ENCODE data around the gene HIBADH. TPM values are rescaled to one million over a fixed set of nuclear protein-coding genes. Genes with fewer than 3 reads are reported as not detected.

Gene HIBADH
- total and polyA plus RNA-seq, 2 donors, result 25.0 to 33.1 TPM

DNA sequence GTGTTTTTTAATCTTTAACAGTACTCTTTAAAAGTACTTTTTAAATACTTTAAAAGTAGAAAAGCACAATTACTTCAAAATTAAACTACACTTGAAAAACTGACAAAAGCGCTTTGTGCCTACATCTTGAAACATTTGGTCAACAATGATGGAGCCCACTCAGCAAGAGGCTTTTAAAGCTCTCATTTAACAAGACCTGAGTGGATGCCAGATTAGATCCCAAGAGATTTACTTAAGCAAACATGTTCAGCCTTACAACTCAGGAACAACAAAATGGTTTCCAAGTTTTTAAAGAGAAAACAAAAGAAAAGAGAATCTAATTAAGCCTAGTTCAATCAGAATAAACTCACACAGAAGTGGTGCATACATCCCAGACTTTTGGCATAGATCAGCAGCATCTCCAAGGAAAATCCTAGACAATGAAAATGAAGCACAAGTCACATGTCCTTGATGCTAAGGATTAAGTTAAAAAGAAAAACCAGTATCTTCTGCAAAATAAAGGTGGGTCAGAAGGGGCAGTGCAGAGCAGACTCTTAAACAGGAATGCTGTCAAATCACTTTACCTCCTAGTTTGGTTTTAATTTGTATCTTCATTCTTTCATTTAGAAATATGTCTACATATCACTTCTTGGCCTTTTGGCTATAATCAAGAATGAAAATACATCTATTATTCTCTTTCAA is 26.2 kb downstream of the HIBADH start:
- no peaks in the 10 kb centered on the region for H3K36me3 ChIP-seq (ENCODE audit: control insufficient read depth in 2 of 2, insufficient read depth in 2 of 2, low read length in 1 of 2)
- 99% methylated on average over 1 of the region's 1 CpG for WGBS
- no peak for DNase-seq (ENCODE audit: low read depth in 6 of 9, low spot score in 9 of 9)
- no peak overlapping the region for H3K27ac ChIP-seq (ENCODE audit: low read depth in 1 of 2, low read length in 1 of 2)
- no peaks in the 10 kb centered on the region for H3K9me3 ChIP-seq (ENCODE audit: control insufficient read depth in 2 of 2, insufficient read depth in 1 of 2, low read length in 1 of 2)
- peaks cover 0 to 4% of the 10 kb centered on the region in 2 donors for H3K4me1 ChIP-seq (ENCODE audit: control insufficient read depth in 2 of 2, insufficient read depth in 2 of 2, low read length in 2 of 2)
- no peaks in the 10 kb centered on the region for H3K27me3 ChIP-seq (ENCODE audit: control insufficient read depth in 2 of 2, insufficient read depth in 1 of 2, low read length in 1 of 2)
- H3K4me3 ChIP-seq (ENCODE audit: low read length in 2 of 2), result no peak overlapping the region

DNA sequence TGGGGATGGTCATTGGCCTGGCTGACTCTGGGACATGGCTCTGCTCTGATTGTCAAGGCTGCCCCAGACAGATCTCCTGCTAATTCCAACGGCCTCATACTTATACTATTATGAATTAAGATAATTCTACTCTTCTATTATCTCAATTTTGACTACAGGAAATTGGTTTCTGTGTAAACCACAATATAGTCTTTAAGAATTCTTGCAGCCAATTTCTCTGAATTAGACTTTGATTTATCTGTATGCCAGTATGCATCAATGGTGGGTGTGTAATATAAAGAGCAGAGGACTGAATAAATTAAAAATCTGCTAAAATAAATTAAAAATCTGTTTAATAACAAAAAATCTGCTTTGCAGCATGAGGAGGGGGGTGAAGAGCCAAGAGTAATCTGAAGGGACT is 27.0 kb downstream of the HIBADH start:
- DNase-seq (ENCODE audit: low read depth in 6 of 9, low spot score in 9 of 9), result no peak
- H3K27me3 ChIP-seq (ENCODE audit: control insufficient read depth in 2 of 2, insufficient read depth in 1 of 2, low read length in 1 of 2), result no peaks in the 10 kb centered on the region
- H3K4me1 ChIP-seq (ENCODE audit: control insufficient read depth in 2 of 2, insufficient read depth in 2 of 2, low read length in 2 of 2), result no peaks in the 10 kb centered on the region
- H3K4me3 ChIP-seq (ENCODE audit: low read length in 2 of 2), result no peak overlapping the region
- H3K36me3 ChIP-seq (ENCODE audit: control insufficient read depth in 2 of 2, insufficient read depth in 2 of 2, low read length in 1 of 2), result no peaks in the 10 kb centered on the region
- WGBS, result 68% methylated on average over 1 of the region's 1 CpG
- H3K9me3 ChIP-seq (ENCODE audit: control insufficient read depth in 2 of 2, insufficient read depth in 1 of 2, low read length in 1 of 2), result no peaks in the 10 kb centered on the region
- no peak overlapping the region for H3K27ac ChIP-seq (ENCODE audit: low read depth in 1 of 2, low read length in 1 of 2)

DNA sequence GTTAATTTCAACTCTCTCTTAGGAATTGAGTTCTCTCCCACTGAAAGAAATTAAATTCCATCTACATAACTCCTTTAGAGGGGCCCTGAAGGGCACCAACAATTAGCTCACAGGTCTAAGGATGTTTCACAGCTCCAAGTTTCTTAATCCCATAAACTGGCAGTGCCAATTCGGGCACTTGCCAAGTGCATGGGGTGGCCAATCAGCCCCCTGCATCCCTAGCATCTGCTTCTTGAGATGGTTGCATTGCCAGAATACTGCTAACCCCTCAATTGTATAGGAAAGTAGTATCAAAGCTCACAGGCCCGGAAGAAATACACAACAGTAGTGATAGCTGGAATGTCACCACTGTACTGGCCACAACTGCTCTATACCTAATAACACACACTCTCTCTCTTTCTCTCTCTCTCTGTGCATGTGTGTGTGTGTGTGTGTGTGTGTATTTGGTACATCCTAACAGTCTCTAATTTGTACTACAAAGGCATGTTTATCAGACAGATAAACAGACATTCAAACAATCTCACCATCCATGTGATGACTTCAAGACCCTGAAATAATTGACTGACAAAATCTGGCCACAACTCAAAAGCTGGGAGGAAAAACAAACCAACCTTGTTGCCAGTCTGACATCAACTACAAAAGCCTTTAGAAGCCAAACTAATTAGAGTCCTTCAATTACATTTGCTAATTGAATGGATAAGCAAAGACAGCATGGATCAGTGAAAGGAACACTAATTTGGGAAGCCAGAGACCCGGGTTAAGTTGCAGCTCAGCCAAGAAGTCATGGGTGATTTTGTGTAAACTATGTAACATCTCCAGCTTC is 27.8 kb downstream of the HIBADH start:
- H3K4me1 ChIP-seq (ENCODE audit: control insufficient read depth in 2 of 2, insufficient read depth in 2 of 2, low read length in 2 of 2), result no peaks in the 10 kb centered on the region
- no peak overlapping the region for H3K27ac ChIP-seq (ENCODE audit: low read depth in 1 of 2, low read length in 1 of 2)
- H3K27me3 ChIP-seq (ENCODE audit: control insufficient read depth in 2 of 2, insufficient read depth in 1 of 2, low read length in 1 of 2), result no peaks in the 10 kb centered on the region
- H3K9me3 ChIP-seq (ENCODE audit: control insufficient read depth in 2 of 2, insufficient read depth in 1 of 2, low read length in 1 of 2), result no peaks in the 10 kb centered on the region
- H3K36me3 ChIP-seq (ENCODE audit: control insufficient read depth in 2 of 2, insufficient read depth in 2 of 2, low read length in 1 of 2), result no peaks in the 10 kb centered on the region
- DNase-seq (ENCODE audit: low read depth in 6 of 9, low spot score in 9 of 9), result no peak
- no peak overlapping the region for H3K4me3 ChIP-seq (ENCODE audit: low read length in 2 of 2)
- 95% methylated on average over 3 of the region's 3 CpGs for WGBS

DNA sequence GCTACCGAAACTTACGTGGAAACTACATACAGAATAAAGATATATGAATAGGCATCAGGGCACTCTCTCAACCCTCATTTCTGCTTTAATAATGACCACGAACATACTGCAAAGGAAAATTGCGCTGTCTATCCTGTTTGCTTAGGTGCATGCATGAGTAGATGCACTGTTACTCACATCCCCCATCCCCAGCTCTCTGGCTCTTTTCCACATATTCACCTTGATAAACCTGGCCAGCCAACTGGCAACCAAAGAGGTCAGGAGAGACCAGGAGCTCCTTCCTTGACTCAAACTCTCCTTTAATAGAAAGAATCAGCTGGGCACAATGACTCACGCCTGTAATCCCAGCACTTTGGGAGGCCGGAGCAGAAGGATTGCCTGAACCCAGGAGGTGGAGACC is 29.6 kb downstream of the HIBADH start:
- H3K9me3 ChIP-seq (ENCODE audit: control insufficient read depth in 2 of 2, insufficient read depth in 1 of 2, low read length in 1 of 2), result no peaks in the 10 kb centered on the region
- H3K27me3 ChIP-seq (ENCODE audit: control insufficient read depth in 2 of 2, insufficient read depth in 1 of 2, low read length in 1 of 2), result no peaks in the 10 kb centered on the region
- no peaks in the 10 kb centered on the region for H3K4me1 ChIP-seq (ENCODE audit: control insufficient read depth in 2 of 2, insufficient read depth in 2 of 2, low read length in 2 of 2)
- H3K36me3 ChIP-seq (ENCODE audit: control insufficient read depth in 2 of 2, insufficient read depth in 2 of 2, low read length in 1 of 2), result no peaks in the 10 kb centered on the region
- 81% methylated on average over 6 of the region's 6 CpGs for WGBS
- H3K27ac ChIP-seq (ENCODE audit: low read depth in 1 of 2, low read length in 1 of 2), result no peak overlapping the region
- H3K4me3 ChIP-seq (ENCODE audit: low read length in 2 of 2), result no peak overlapping the region
- DNase-seq (ENCODE audit: low read depth in 6 of 9, low spot score in 9 of 9), result no peak

DNA sequence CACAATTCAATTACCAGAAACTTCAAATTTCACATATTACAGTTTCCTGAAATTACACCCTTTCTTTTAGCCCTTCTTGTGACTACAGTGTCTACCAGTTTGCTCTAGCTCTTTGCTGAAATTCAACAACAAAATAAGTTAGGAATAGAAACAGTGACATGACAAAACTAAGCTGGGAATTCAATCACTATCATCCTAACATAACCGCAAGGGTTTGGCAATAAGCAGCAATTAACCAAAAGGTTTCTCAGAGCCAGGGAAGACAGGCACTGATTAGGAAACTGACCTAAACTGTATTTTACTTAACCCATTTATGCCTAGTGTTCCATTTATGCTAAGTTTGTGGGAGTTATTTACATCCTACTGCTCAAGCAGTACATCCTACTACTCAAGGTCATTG is 31.3 kb downstream of the HIBADH start:
- no peak overlapping the region for H3K4me3 ChIP-seq (ENCODE audit: low read length in 2 of 2)
- no peaks in the 10 kb centered on the region for H3K4me1 ChIP-seq (ENCODE audit: control insufficient read depth in 2 of 2, insufficient read depth in 2 of 2, low read length in 2 of 2)
- no peak for DNase-seq (ENCODE audit: low read depth in 6 of 9, low spot score in 9 of 9)
- no peaks in the 10 kb centered on the region for H3K36me3 ChIP-seq (ENCODE audit: control insufficient read depth in 2 of 2, insufficient read depth in 2 of 2, low read length in 1 of 2)
- H3K27me3 ChIP-seq (ENCODE audit: control insufficient read depth in 2 of 2, insufficient read depth in 1 of 2, low read length in 1 of 2), result no peaks in the 10 kb centered on the region
- WGBS, result 96% methylated on average over 1 of the region's 1 CpG
- no peaks in the 10 kb centered on the region for H3K9me3 ChIP-seq (ENCODE audit: control insufficient read depth in 2 of 2, insufficient read depth in 1 of 2, low read length in 1 of 2)
- H3K27ac ChIP-seq (ENCODE audit: low read depth in 1 of 2, low read length in 1 of 2), result no peak overlapping the region

DNA sequence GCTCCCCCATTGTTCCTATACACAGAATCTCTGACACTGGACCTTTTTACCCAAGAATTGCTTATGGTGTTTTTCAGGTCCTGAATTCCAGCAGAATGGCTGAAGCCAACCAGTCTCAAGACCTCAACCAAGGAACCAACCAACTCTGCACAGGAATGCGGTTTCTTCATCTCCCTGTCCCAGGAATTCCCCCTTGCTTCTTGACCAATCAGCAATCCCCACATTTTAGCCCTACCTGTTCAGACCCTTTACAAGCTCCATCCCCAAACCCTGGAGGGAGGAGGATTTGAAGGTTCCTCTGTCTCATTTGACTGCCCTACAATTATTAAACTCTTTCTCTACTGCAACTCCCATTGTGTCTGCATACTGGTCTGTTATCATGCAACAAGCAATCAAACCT is 35.5 kb downstream of the HIBADH start:
- no peak for DNase-seq (ENCODE audit: low read depth in 6 of 9, low spot score in 9 of 9)
- H3K4me1 ChIP-seq (ENCODE audit: control insufficient read depth in 2 of 2, insufficient read depth in 2 of 2, low read length in 2 of 2), result no peaks in the 10 kb centered on the region
- H3K27me3 ChIP-seq (ENCODE audit: control insufficient read depth in 2 of 2, insufficient read depth in 1 of 2, low read length in 1 of 2), result no peaks in the 10 kb centered on the region
- no peaks in the 10 kb centered on the region for H3K36me3 ChIP-seq (ENCODE audit: control insufficient read depth in 2 of 2, insufficient read depth in 2 of 2, low read length in 1 of 2)
- H3K4me3 ChIP-seq (ENCODE audit: low read length in 2 of 2), result no peak overlapping the region
- H3K9me3 ChIP-seq (ENCODE audit: control insufficient read depth in 2 of 2, insufficient read depth in 1 of 2, low read length in 1 of 2), result no peaks in the 10 kb centered on the region
- no peak overlapping the region for H3K27ac ChIP-seq (ENCODE audit: low read depth in 1 of 2, low read length in 1 of 2)
- WGBS, result 100% methylated on average over 1 of the region's 1 CpG

DNA sequence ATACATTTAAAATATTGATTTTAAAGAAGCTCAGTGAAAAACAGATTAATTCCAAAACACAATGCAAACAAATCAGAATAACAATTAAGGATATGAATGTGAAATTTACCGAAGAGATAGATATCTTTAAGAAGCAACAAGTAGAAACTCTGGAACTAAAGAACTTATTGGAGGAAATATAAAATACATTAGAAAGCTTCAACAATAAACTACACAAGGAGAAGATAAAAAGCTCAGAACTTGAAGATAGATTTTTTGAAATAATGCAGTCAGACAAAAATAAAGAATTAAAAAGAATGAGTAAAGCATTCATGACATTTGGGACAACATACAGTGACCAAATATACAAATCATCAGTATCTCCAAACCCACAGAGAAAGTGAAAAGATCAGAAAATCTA is 43.2 kb downstream of the HIBADH start:
- Histone ChIP-seq H3K4me1 (ENCODE audit: control insufficient read depth in 2 of 2, insufficient read depth in 2 of 2, low read length in 2 of 2) (no peaks in the 10 kb centered on the region), H3K27ac (ENCODE audit: low read depth in 1 of 2, low read length in 1 of 2) (no peak overlapping the region), H3K27me3 (ENCODE audit: control insufficient read depth in 2 of 2, insufficient read depth in 1 of 2, low read length in 1 of 2) (no peaks in the 10 kb centered on the region), H3K36me3 (ENCODE audit: control insufficient read depth in 2 of 2, insufficient read depth in 2 of 2, low read length in 1 of 2) (peaks cover 0 to 7% of the 10 kb centered on the region in 2 donors), H3K4me3 (ENCODE audit: low read length in 2 of 2) (no peak overlapping the region), H3K9me3 (ENCODE audit: control insufficient read depth in 2 of 2, insufficient read depth in 1 of 2, low read length in 1 of 2) (peaks cover 3 to 18% of the 10 kb centered on the region in 2 donors)
- under 1% methylated on average over 1 of the region's 1 CpG for WGBS
- DNase-seq (ENCODE audit: low read depth in 6 of 9, low spot score in 9 of 9), result peak in 1 of 9 donors; percentile 6

DNA sequence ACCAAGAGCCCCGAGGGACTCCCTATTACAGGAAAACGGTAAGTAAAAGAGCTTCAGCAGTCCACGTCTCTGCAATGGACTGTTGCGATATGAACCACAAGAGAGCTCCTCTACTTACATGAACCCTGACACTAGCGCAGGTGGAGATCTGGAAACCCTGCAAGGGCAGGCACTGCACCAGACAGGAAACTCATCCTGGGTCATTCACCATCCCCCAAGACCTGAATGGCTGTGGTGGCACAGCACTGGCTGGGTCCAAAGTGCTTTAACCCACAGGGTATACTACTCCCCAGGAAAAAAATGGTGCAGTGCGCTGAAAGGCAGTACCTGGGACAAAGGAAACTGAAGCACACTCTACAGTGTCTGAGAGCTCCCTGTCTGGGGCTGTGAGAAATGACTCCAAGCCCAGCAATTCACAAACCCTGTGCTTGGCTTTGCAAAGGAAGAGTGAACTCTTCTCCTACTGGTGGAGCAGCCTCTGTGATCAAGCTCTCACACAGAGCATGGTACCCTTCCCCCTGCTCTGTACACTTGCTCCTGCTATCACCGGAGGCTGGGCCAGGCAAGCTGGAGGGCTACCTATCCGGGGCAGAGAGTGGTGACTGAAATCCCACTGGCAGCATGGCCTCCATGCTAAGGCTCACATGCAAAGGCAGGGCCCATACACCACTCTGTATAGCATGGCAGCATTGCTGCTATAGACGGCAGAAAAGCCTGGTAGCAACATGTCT is 44.9 kb downstream of the HIBADH start:
- 85% methylated on average over 9 of the region's 9 CpGs for WGBS
- Histone ChIP-seq H3K36me3 (ENCODE audit: control insufficient read depth in 2 of 2, insufficient read depth in 2 of 2, low read length in 1 of 2) (peaks cover 0 to 7% of the 10 kb centered on the region in 2 donors), H3K4me1 (ENCODE audit: control insufficient read depth in 2 of 2, insufficient read depth in 2 of 2, low read length in 2 of 2) (no peaks in the 10 kb centered on the region), H3K9me3 (ENCODE audit: control insufficient read depth in 2 of 2, insufficient read depth in 1 of 2, low read length in 1 of 2) (peaks cover 3 to 18% of the 10 kb centered on the region in 2 donors), H3K27me3 (ENCODE audit: control insufficient read depth in 2 of 2, insufficient read depth in 1 of 2, low read length in 1 of 2) (no peaks in the 10 kb centered on the region), H3K4me3 (ENCODE audit: low read length in 2 of 2) (no peak overlapping the region), H3K27ac (ENCODE audit: low read depth in 1 of 2, low read length in 1 of 2) (no peak overlapping the region)
- DNase-seq (ENCODE audit: low read depth in 6 of 9, low spot score in 9 of 9), result no peak

Data from thymus (tissue), 11 donors.